H9 (cell line): Measurements from ENCODE around the gene AK5. TPM values are rescaled to one million over a fixed set of nuclear protein-coding genes. Genes with fewer than 3 reads are reported as not detected.

Source experiments
- DNase-seq: peaks from one replicate; pipeline ENCODE4 v3.0.0-alpha.2; 2017
- H2AFZ ChIP-seq: one replicate; pipeline ENCODE4 v1.6.1; 2013; ENCODE audit warnings: mild to moderate bottlenecking, low read length, control low read depth, moderate library complexity
- H2AK5ac ChIP-seq: 2 replicates; pipeline ENCODE4 v1.6.1; 2013; ENCODE audit warnings: low read length, control low read depth, mixed read lengths; ENCODE audit not compliant: insufficient read length
- H2BK120ac ChIP-seq: one replicate; pipeline ENCODE4 v1.6.1; 2013; ENCODE audit warnings: low read depth, mild to moderate bottlenecking, low read length, control low read depth, inconsistent platforms; ENCODE audit not compliant: poor library complexity, severe bottlenecking
- H2BK12ac ChIP-seq: 2 replicates; pipeline ENCODE4 v1.6.1; 2013; ENCODE audit warnings: low read length, control low read depth, mixed read lengths, low read depth; ENCODE audit not compliant: insufficient read length
- H2BK15ac ChIP-seq: 2 replicates; pipeline ENCODE4 v1.6.1; 2013; ENCODE audit warnings: low read depth, low read length, control low read depth
- H2BK20ac ChIP-seq: one replicate; pipeline ENCODE4 v1.6.1; 2013; ENCODE audit warnings: low read depth, mild to moderate bottlenecking, low read length, control low read depth, inconsistent platforms; ENCODE audit not compliant: poor library complexity, severe bottlenecking
- H2BK5ac ChIP-seq: 2 replicates; pipeline ENCODE4 v1.6.1; 2013; ENCODE audit warnings: low read length, control low read depth, mixed read lengths; ENCODE audit not compliant: insufficient read length
- H3K14ac ChIP-seq: 2 replicates; pipeline ENCODE4 v1.6.1; 2013; ENCODE audit warnings: low read length, control low read depth; ENCODE audit not compliant: insufficient read depth
- H3K18ac ChIP-seq: 2 replicates; pipeline ENCODE4 v1.6.1; 2013; ENCODE audit warnings: low read depth, mild to moderate bottlenecking, mixed read lengths, low read length, control low read depth; ENCODE audit not compliant: insufficient read length
- H3K23ac ChIP-seq: 2 replicates; pipeline ENCODE4 v1.6.1; 2013; ENCODE audit warnings: low read length, control low read depth, mixed read lengths, low read depth; ENCODE audit not compliant: insufficient read length
- H3K23me2 ChIP-seq: 2 replicates; pipeline ENCODE4 v1.6.1; 2013; ENCODE audit warnings: low read depth, mild to moderate bottlenecking, mixed read lengths, low read length, control low read depth; ENCODE audit not compliant: insufficient read length, poor library complexity, severe bottlenecking
- H3K27ac ChIP-seq: 2 replicates; pipeline ENCODE4 v1.5.1; 2013; ENCODE audit warnings: low read length, control low read depth, mixed read lengths, low read depth; ENCODE audit not compliant: insufficient read length
- H3K27me3 ChIP-seq: 2 replicates; pipeline ENCODE4 v1.6.1; 2013; ENCODE audit warnings: low read length, control low read depth, inconsistent platforms; ENCODE audit not compliant: insufficient read depth
- H3K4ac ChIP-seq: 2 replicates; pipeline ENCODE4 v1.6.1; 2013; ENCODE audit warnings: low read depth, mild to moderate bottlenecking, control low read depth, inconsistent platforms, low read length, moderate library complexity
- H3K4me1 ChIP-seq: 2 replicates; pipeline ENCODE4 v1.6.1; 2013; ENCODE audit warnings: low read length, control low read depth, inconsistent platforms; ENCODE audit not compliant: insufficient read depth
- H3K4me2 ChIP-seq: 2 replicates; pipeline ENCODE4 v1.6.1; 2013; ENCODE audit warnings: low read length, control low read depth, mixed read lengths; ENCODE audit not compliant: insufficient read length, insufficient read depth
- H3K56ac ChIP-seq: 2 replicates; pipeline ENCODE4 v1.6.1; 2013; ENCODE audit warnings: low read depth, mild to moderate bottlenecking, mixed read lengths, low read length, control low read depth; ENCODE audit not compliant: insufficient read length
- H3K79me1 ChIP-seq: 2 replicates; pipeline ENCODE4 v1.6.1; 2013; ENCODE audit warnings: low read depth, mild to moderate bottlenecking, moderate library complexity, low read length, control low read depth, inconsistent platforms; ENCODE audit not compliant: insufficient read depth, poor library complexity, severe bottlenecking
- H3K79me2 ChIP-seq: 2 replicates; pipeline ENCODE4 v1.6.1; 2013; ENCODE audit warnings: low read length, control low read depth, inconsistent platforms; ENCODE audit not compliant: insufficient read depth
- H3K9ac ChIP-seq: 2 replicates; pipeline ENCODE4 v1.6.1; 2013; ENCODE audit warnings: low read length, control low read depth, mixed read lengths; ENCODE audit not compliant: insufficient read length; ENCODE audit errors: extremely low read depth
- H3K9me3 ChIP-seq: one replicate; pipeline ENCODE4 v1.6.1; 2013; ENCODE audit warnings: low read depth, low read length, inconsistent platforms; ENCODE audit not compliant: control insufficient read depth
- H3T11ph ChIP-seq: one replicate; pipeline ENCODE4 v1.6.1; 2013; ENCODE audit warnings: mild to moderate bottlenecking, low read length, control low read depth, inconsistent platforms
- H4K20me1 ChIP-seq: one replicate; pipeline ENCODE4 v1.6.1; 2013; ENCODE audit not compliant: control insufficient read depth, insufficient read length, insufficient read depth
- H4K5ac ChIP-seq: 2 replicates; pipeline ENCODE4 v1.6.1; 2013; ENCODE audit warnings: low read depth, mild to moderate bottlenecking, mixed read lengths, low read length, control low read depth; ENCODE audit not compliant: insufficient read length
- H4K8ac ChIP-seq: replicated peaks from 2 replicates; pipeline ENCODE4 v1.6.1; 2013; ENCODE audit warnings: low read length, control low read depth, mixed read lengths, low read depth; ENCODE audit not compliant: insufficient read length
- H4K91ac ChIP-seq: 2 replicates; pipeline ENCODE4 v1.6.1; 2013; ENCODE audit warnings: low read depth, mild to moderate bottlenecking, moderate library complexity, mixed read lengths, low read length, control low read depth; ENCODE audit not compliant: insufficient read length
- H3K27ac Mint-ChIP-seq, 3 experiments: 2 replicates in 2 of 3; 3 replicates in 1 of 3; pipeline ENCODE4 v1.8.0; 2020 to 2021; ENCODE audit warnings: mixed read lengths in 3 of 3, mild to moderate bottlenecking in 1 of 3, moderate library complexity in 1 of 3
- H3K27me3 Mint-ChIP-seq: 2 replicates; pipeline ENCODE4 v1.8.0; 2021; ENCODE audit warnings: low read depth, mild to moderate bottlenecking, moderate library complexity, mixed read lengths
- H3K36me3 Mint-ChIP-seq, 3 experiments: 2 replicates in 2 of 3; 3 replicates in 1 of 3; pipeline ENCODE4 v1.8.0; 2020 to 2021; ENCODE audit warnings: low read depth in 3 of 3, mixed read lengths in 3 of 3; ENCODE audit not compliant: insufficient read depth in 1 of 3
- H3K4me1 Mint-ChIP-seq, 2 experiments: 2 replicates each; pipeline ENCODE4 v1.8.0; 2020; ENCODE audit warnings: mixed read lengths in 2 of 2
- H3K4me3 Mint-ChIP-seq, 2 experiments: 2 replicates in 1 of 2; 3 replicates in 1 of 2; pipeline ENCODE4 v1.8.0; 2020 to 2021; ENCODE audit warnings: mild to moderate bottlenecking in 2 of 2, mixed read lengths in 2 of 2, moderate library complexity in 1 of 2
- H3K9me3 Mint-ChIP-seq, 2 experiments: 2 replicates in 1 of 2; 3 replicates in 1 of 2; pipeline ENCODE4 v1.8.0; 2020; ENCODE audit warnings: mild to moderate bottlenecking in 2 of 2, mixed read lengths in 2 of 2, moderate library complexity in 1 of 2
- WGBS: extraction: QIAGEN DNeasy Blood & Tissue Kit; methylation state at CpG from one replicate; pipeline ENCODE4 v1.1.7; 2013; ENCODE audit warnings: missing lambda C conversion rate, low lambda C conversion rate, mixed read lengths; ENCODE audit not compliant: insufficient read length; ENCODE audit errors: extremely low coverage; 5-methylcytosine and 5-hydroxymethylcytosine counted together
- total RNA-seq: library from RNA; stranded (reverse); gene quantifications from 2 replicates; pipeline ENCODE4 v1.2.1, GENCODE V29; 2021
- TF ChIP-seq, protein P1 (sequence below): fragments of 200-600 bp; sonication (generic); conservative IDR thresholded peaks from 3 replicates; pipeline ENCODE4 v1.8.0; 2021; ENCODE audit warnings: antibody characterized with exemption, mild to moderate bottlenecking

AK5 gene
- total RNA-seq, 1 experiment from 2014 or later = 2.5 TPM

DNA sequence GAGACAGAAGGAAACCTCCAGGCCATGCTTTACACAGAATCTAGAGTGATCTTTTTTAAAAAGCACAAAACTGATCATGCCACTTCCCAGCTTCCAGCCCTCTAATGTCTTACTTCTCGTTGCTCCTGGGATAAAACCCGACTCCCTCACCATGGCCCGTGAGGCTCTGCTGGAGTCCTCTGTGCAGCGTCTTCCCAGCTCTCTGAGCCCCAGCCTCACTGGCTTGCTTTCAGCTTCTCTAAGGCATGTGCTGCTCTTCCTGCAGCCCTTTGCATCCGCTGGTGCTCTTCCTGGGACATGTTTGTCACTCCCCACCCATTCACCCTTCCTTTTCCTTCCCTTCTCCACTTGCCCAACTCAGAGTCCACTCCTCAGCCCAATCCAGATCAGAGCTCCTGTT, 184.1 kb downstream of the AK5 start:
- H2BK120ac ChIP-seq = no peak overlapping the region
- H3K4me3 Mint-ChIP-seq = no peak overlapping the region
- H3K56ac ChIP-seq = no peak overlapping the region
- H2BK12ac ChIP-seq = no peak overlapping the region
- no peak overlapping the region for H3K14ac ChIP-seq
- DNase-seq = no peak
- H3K36me3 Mint-ChIP-seq = no peaks in the 10 kb centered on the region
- no peaks in the 10 kb centered on the region for H3K4me1 ChIP-seq
- H3K23ac ChIP-seq = no peak overlapping the region
- H3K18ac ChIP-seq = no peak overlapping the region
- H3K23me2 ChIP-seq = no peaks in the 10 kb centered on the region
- H3K79me2 ChIP-seq = no peaks in the 10 kb centered on the region
- no peaks in the 10 kb centered on the region for H3K79me1 ChIP-seq
- H3K27ac ChIP-seq = no peak overlapping the region
- H2BK5ac ChIP-seq = no peak overlapping the region
- no peak overlapping the region for H4K5ac ChIP-seq
- H2AK5ac ChIP-seq = no peak overlapping the region
- H2AFZ ChIP-seq = no peak overlapping the region
- no peaks in the 10 kb centered on the region; a peak in 3 of 4 replicates for H3K4me1 Mint-ChIP-seq
- no peaks in the 10 kb centered on the region for H3K27me3 Mint-ChIP-seq
- H3K4ac ChIP-seq = no peak overlapping the region
- no peak overlapping the region for H2BK15ac ChIP-seq
- no peak overlapping the region for H4K8ac ChIP-seq
- no peaks in the 10 kb centered on the region for H3K27me3 ChIP-seq
- H3K9ac ChIP-seq = no peak overlapping the region
- H3K9me3 Mint-ChIP-seq = no peaks in the 10 kb centered on the region
- H3K4me2 ChIP-seq = no peak overlapping the region
- no peaks in the 10 kb centered on the region for H3K9me3 ChIP-seq
- no peak overlapping the region for H3T11ph ChIP-seq
- H4K20me1 ChIP-seq = no peaks in the 10 kb centered on the region
- no peak overlapping the region for H4K91ac ChIP-seq
- TF ChIP-seq, protein P1, sequence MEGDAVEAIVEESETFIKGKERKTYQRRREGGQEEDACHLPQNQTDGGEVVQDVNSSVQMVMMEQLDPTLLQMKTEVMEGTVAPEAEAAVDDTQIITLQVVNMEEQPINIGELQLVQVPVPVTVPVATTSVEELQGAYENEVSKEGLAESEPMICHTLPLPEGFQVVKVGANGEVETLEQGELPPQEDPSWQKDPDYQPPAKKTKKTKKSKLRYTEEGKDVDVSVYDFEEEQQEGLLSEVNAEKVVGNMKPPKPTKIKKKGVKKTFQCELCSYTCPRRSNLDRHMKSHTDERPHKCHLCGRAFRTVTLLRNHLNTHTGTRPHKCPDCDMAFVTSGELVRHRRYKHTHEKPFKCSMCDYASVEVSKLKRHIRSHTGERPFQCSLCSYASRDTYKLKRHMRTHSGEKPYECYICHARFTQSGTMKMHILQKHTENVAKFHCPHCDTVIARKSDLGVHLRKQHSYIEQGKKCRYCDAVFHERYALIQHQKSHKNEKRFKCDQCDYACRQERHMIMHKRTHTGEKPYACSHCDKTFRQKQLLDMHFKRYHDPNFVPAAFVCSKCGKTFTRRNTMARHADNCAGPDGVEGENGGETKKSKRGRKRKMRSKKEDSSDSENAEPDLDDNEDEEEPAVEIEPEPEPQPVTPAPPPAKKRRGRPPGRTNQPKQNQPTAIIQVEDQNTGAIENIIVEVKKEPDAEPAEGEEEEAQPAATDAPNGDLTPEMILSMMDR = no peak
- no peak overlapping the region for H2BK20ac ChIP-seq
- peak overlapping the region in 1 of 3 experiments; percentile 45; a peak in 2 of 7 replicates for H3K27ac Mint-ChIP-seq
- WGBS = no CpG with 5 or more reads among the region's 5 CpGs
